Activated CD4-positive, alpha-beta T cell treated with anti-CD3 and anti-CD28 coated beads for 36 hours (primary cell): ENCODE data around the gene MRPS16. TPM values are rescaled to one million over a fixed set of nuclear protein-coding genes. Genes with fewer than 3 reads are reported as not detected.
"Not testable (repeated sequence)": the region's sequence is repeated elsewhere in the genome, so short reads cannot be mapped to it uniquely, and the experiment has no call there.

Experiments used
- ATAC-seq: fragments of 200-7000 bp; cut with Tn5 transposase; one replicate; pipeline ENCODE4 v1.10.0; 2021; ENCODE audit warnings: mild to moderate bottlenecking, moderate library complexity
- CTCF ChIA-PET: fragments of 350-600 bp; sonication (Branson Sonifier 250); formaldehyde crosslinking; loops from one replicate; lab custom pipeline; 2021; ENCODE audit warnings: antibody characterized with exemption; lab: Charles Lee
- POLR2A ChIA-PET: fragments of 350-600 bp; sonication (Branson Sonifier 250); formaldehyde crosslinking; loops from one replicate; lab custom pipeline; 2021; ENCODE audit warnings: antibody characterized with exemption, inconsistent platforms; lab: Charles Lee
- DNase-seq: peaks from one replicate; pipeline ENCODE4 v3.0.0-alpha.2; 2020
- H3K27ac Mint-ChIP-seq: one replicate; pipeline ENCODE4 v1.8.0; 2021; ENCODE audit warnings: mixed read lengths
- H3K27me3 Mint-ChIP-seq: one replicate; pipeline ENCODE4 v1.8.0; 2021; ENCODE audit warnings: mixed read lengths
- H3K36me3 Mint-ChIP-seq: one replicate; pipeline ENCODE4 v1.8.0; 2021; ENCODE audit warnings: low read depth, mixed read lengths
- H3K4me1 Mint-ChIP-seq: one replicate; pipeline ENCODE4 v1.8.0; 2021; ENCODE audit warnings: mixed read lengths
- H3K4me3 Mint-ChIP-seq: one replicate; pipeline ENCODE4 v1.8.0; 2021; ENCODE audit warnings: mild to moderate bottlenecking, moderate library complexity, mixed read lengths
- H3K9me3 Mint-ChIP-seq: one replicate; pipeline ENCODE4 v1.8.0; 2021; ENCODE audit warnings: low read depth, mixed read lengths
- intact Hi-C, 2 experiments: fragments of 100-400 bp; cut with DNase I in 1 of 2; cut with micrococcal nuclease in 1 of 2; formaldehyde crosslinking; loops; one replicate each; pipeline versions ENCODE4 v1.14.2 to v1.15.1; 2022 to 2024; cut with DNase I, micrococcal nuclease
- total RNA-seq, 2 experiments: library from RNA; stranded (reverse); gene quantifications; one replicate each; pipeline ENCODE4 v1.2.3, GENCODE V29; 2021

MRPS16 gene
- total RNA-seq, 2 experiments from 2014 or later, result 123 to 138 TPM

DNA sequence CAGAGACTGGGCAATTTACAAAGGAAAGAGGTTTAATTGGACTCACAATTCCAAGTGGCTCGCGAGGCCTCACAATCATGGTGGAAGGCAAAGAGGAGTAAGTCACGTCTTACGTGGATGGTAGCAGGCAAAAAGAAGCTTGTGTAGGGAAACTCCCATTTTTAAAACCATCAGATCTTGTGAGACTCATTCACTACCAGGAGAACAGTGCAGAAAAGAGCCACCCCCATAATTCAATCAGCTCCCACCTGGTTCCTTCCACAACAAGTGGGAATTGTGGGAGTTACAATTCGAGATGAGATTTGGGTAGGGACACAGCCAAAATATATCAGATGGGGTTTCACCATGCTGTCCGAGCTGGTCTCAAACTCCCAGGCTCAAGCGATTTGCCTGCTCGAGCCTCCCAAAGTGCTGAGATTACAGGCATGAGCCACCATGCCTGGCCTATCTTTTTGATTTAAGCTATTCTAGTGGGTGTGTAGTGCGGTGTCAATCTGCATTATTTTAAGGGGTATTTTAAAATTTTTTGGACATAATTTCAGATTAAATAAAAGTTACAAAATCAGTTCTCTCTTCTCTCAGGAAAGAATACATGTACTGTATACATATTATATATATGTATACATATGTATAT lies 9.0 kb upstream of the MRPS16 start:
- H3K27me3 Mint-ChIP-seq, result no peaks in the 10 kb centered on the region
- ATAC-seq (no peak), DNase-seq (no peak)
- ChIA-PET POLR2A (interaction anchor here (0.6 to 1.8 kb wide), 2 partner anchors 9 to 17 kb away, joined by 3 read pairs; partner anchors contain the start of gene MRPS16), CTCF (interaction anchor here (0.6 to 2.2 kb wide), 3 partner anchors 9 to 268 kb away, joined by 3 to 6 read pairs (median 3); partner anchors contain the start of gene MRPS16)
- no peaks in the 10 kb centered on the region for H3K36me3 Mint-ChIP-seq
- no peak overlapping the region for H3K4me3 Mint-ChIP-seq
- H3K27ac Mint-ChIP-seq, result no peak overlapping the region
- peaks cover 3% of the 10 kb centered on the region for H3K4me1 Mint-ChIP-seq
- intact Hi-C loops, result no loop called here
- H3K9me3 Mint-ChIP-seq, result peaks cover 7% of the 10 kb centered on the region

DNA sequence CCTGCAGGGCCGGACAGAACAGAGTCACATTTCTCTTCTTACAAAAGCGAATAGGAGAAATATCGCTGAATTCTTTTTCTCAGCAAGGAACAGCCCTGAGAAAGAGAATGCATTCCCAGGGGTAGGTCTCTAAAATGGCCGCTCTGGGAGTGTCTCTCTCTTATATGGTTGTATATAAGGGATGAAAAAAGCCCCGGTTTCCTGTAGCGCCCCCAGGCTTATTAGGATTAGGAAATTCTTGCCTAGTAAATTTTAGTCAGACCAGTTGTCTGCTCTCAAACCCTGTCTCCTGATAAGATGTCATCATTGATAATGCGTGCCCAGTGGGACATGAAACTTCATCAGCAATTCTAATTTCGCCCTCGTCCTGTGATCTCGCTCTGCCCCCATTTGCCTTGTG lies 6.2 kb upstream of the MRPS16 start:
- intact Hi-C loops, result loop anchor here in 1 of 2 experiments (10.0 kb wide), 1 partner anchor 616 kb away; the partner anchor contains the start of gene CAMK2G
- ATAC-seq, H3K4me1 Mint-ChIP-seq, H3K9me3 Mint-ChIP-seq, DNase-seq, POLR2A ChIA-PET, CTCF ChIA-PET, H3K4me3 Mint-ChIP-seq, H3K27ac Mint-ChIP-seq, H3K36me3 Mint-ChIP-seq, H3K27me3 Mint-ChIP-seq: not testable (repeated sequence)

DNA sequence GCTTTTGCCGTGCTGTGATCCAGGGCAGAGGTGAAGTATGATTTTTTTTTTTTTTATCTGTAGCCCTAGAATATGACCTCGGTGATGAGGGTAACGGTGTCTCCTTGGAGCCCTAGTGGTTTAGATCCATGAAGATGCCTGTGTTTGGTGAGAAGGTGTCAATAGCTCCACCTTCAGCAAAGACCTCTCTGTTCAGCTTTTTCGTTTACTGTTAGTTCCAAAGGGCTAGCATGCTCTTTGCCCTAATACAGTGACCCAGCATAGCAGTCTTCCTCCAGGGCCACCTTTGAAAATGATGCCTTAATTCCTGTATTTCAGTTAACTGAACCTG lies 746 bp upstream of the MRPS16 start:
- peak overlapping the region; percentile 98 for H3K27ac Mint-ChIP-seq
- DNase-seq, result no peak
- peaks cover 26% of the 10 kb centered on the region for H3K4me1 Mint-ChIP-seq
- ChIA-PET CTCF (interaction anchor here (1.1 to 2.9 kb wide), 5 partner anchors 8 to 390 kb away, joined by 3 to 16 read pairs (median 5); partner anchors contain the start of gene P4HA1), POLR2A (interaction anchor here (0.8 to 1.8 kb wide), 5 partner anchors 9 to 205 kb away, joined by 3 to 4 read pairs (median 4); no protein-coding TSS in a partner anchor)
- H3K4me3 Mint-ChIP-seq, result peak overlapping the region; percentile 94
- ATAC-seq, result peak; percentile 18
- no peaks in the 10 kb centered on the region for H3K27me3 Mint-ChIP-seq
- intact Hi-C loops, result loop anchor here (2.0 to 10.0 kb wide), 5 partner anchors 106 to 622 kb away; partner anchors contain the start of genes ANXA7 (in 1 of the 2), CAMK2G (in 1 of the 2) and CFAP70 (in 1 of the 2)
- H3K9me3 Mint-ChIP-seq, result no peaks in the 10 kb centered on the region
- H3K36me3 Mint-ChIP-seq, result peaks cover 34% of the 10 kb centered on the region

DNA sequence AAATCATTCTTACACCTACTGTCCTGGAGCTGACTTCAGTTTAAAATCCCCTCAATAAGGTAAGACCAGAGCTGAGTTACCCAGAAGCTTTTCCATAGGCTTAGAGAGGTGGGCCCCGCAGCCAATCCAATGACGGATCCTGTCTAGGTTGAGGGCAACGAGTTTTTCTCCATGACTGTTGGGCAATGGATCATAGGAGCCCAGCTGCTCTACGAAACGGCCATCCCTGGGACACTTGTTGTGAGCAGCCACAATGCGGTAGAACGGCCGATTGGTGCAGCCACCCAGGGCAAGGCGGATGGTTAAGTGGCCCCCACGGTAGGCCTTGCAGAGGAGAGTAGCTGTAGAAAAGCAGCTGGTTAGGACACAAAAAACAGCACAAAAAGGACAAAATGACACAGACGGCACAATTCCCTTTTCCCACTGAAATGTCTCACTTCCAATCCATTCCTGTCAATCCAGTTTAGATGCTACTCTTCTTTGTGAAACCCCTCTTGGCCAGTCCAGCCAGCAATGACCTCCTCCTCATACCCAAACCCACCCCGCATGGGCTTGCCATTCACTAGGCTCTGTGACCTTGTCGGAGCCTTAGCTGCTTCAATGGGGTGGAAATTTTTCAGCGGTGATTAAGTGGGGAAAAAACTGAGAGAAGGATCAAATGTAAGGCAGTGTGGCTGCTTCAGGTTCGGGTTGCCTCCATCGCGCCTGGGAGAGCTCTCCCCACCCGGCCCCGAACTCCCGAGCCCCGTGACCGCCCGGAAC lies 580 bp downstream of the MRPS16 start:
- peaks cover 42% of the 10 kb centered on the region for H3K36me3 Mint-ChIP-seq
- H3K4me1 Mint-ChIP-seq, result peaks cover 33% of the 10 kb centered on the region
- ATAC-seq (peak; percentile 68), DNase-seq (peak; percentile 45)
- peak overlapping the region; percentile 98 for H3K27ac Mint-ChIP-seq
- CTCF ChIA-PET, result interaction anchor here (1.8 to 2.9 kb wide), 3 partner anchors 10 to 13 kb away, joined by 5 to 16 read pairs (median 6); no protein-coding TSS in a partner anchor
- POLR2A ChIA-PET, result interaction anchor here (0.6 to 1.8 kb wide), 8 partner anchors 10 to 478 kb away, joined by 3 to 5 read pairs (median 4); no protein-coding TSS in a partner anchor
- H3K4me3 Mint-ChIP-seq, result peak overlapping the region; percentile 94
- H3K27me3 Mint-ChIP-seq, result no peaks in the 10 kb centered on the region
- H3K9me3 Mint-ChIP-seq, result no peaks in the 10 kb centered on the region
- intact Hi-C loops, result loop anchor here (1.0 to 10.0 kb wide), 12 partner anchors 84 to 623 kb away; partner anchors contain the start of genes ANXA7 (in 2 of the 2), CFAP70 (in 2 of the 2), CAMK2G (in 1 of the 2) and ECD (in 1 of the 2)

DNA sequence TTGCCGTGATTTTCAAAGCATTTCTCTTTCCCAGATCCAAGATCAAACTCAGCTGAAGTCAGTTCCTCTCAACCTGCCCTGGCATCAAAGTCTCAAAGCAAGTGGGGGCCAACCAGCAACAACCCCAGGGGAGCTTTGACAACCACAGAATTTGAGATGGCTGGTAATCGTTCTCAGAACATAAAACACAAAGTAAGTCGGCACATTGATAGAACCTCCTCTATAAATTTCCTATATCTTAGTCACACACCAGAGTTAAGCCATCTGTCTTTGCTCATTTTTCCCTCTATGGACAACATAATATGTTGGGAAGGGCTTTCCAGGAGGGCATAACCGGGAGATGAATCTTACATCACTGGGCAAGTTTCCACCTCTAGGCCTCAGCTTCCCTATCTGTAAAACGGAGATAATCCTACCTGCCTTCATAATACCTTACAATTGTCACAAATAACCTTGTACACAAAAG lies 4.2 kb downstream of the MRPS16 start:
- Mint-ChIP-seq H3K4me1 (peaks cover 53% of the 10 kb centered on the region), H3K27ac (peak overlapping the region; percentile 97), H3K4me3 (peak overlapping the region; percentile 99), H3K9me3 (no peaks in the 10 kb centered on the region), H3K27me3 (no peaks in the 10 kb centered on the region), H3K36me3 (peaks cover 76% of the 10 kb centered on the region)
- intact Hi-C loops, result loop anchor here (5.0 to 10.0 kb wide), 5 partner anchors 151 to 1964 kb away; partner anchors contain the start of genes ANAPC16 (in 1 of the 2), ASCC1 (in 1 of the 2), P4HA1 (in 1 of the 2) and VCL (in 1 of the 2)
- no peak for ATAC-seq
- no peak for DNase-seq
- ChIA-PET CTCF (no interaction called here), POLR2A (no interaction called here)

DNA sequence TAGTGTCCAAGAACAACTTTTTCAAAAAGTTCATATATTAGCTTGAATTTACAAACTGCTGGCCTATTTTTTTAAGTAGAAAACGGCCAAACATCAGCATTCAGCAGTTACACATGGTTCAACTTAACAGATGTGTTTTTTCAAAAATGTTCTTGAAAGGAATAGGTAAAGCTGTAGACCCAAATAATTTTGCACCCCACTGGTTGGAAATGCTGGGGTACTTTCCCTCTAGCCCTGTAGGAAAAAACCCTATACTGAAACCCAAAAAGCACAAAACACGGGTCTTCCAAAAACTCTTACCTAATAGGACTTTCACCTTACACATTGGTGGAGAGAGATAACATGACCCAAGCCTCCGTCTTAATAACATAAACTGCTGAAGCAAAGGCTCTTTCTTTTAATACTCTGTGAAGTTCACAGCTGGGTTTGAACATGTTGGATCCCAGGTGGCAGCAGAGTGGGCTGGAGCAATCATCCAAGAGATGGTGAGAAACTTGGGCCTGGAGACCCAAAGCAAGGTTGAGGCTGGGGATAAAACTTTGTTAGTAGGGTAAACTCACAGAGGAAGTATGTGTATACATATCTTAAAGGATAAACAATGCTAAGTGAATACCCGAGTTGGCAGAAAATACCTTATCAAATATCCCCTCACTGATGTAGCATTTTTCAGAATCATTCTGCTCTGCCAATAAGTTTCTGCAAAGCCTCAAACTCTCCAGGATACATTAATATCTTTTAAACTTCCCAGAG lies 4.8 kb downstream of the MRPS16 start:
- DNase-seq, result peak; percentile 20
- peak overlapping the region; percentile 97 for H3K27ac Mint-ChIP-seq
- CTCF ChIA-PET, result interaction anchor here (0.6 to 1.5 kb wide), 3 partner anchors 12 to 1550 kb away, joined by 3 to 8 read pairs (median 4); no protein-coding TSS in a partner anchor
- intact Hi-C loops, result loop anchor here (1.0 to 10.0 kb wide), 15 partner anchors 79 to 1965 kb away; partner anchors contain the start of genes P4HA1 (in 2 of the 2), ANAPC16 (in 1 of the 2), ANXA7 (in 1 of the 2) and ASCC1 (in 1 of the 2)
- peaks cover 82% of the 10 kb centered on the region for H3K36me3 Mint-ChIP-seq
- H3K4me1 Mint-ChIP-seq, result peaks cover 57% of the 10 kb centered on the region
- H3K4me3 Mint-ChIP-seq, result peak overlapping the region; percentile 99
- H3K9me3 Mint-ChIP-seq, result no peaks in the 10 kb centered on the region
- ATAC-seq, result no peak
- POLR2A ChIA-PET, result interaction anchor here (0.7 to 3.3 kb wide), 8 partner anchors 8 to 1720 kb away, joined by 3 to 21 read pairs (median 6); partner anchors contain the start of genes P4HA1 and PPP3CB
- H3K27me3 Mint-ChIP-seq, result no peaks in the 10 kb centered on the region

DNA sequence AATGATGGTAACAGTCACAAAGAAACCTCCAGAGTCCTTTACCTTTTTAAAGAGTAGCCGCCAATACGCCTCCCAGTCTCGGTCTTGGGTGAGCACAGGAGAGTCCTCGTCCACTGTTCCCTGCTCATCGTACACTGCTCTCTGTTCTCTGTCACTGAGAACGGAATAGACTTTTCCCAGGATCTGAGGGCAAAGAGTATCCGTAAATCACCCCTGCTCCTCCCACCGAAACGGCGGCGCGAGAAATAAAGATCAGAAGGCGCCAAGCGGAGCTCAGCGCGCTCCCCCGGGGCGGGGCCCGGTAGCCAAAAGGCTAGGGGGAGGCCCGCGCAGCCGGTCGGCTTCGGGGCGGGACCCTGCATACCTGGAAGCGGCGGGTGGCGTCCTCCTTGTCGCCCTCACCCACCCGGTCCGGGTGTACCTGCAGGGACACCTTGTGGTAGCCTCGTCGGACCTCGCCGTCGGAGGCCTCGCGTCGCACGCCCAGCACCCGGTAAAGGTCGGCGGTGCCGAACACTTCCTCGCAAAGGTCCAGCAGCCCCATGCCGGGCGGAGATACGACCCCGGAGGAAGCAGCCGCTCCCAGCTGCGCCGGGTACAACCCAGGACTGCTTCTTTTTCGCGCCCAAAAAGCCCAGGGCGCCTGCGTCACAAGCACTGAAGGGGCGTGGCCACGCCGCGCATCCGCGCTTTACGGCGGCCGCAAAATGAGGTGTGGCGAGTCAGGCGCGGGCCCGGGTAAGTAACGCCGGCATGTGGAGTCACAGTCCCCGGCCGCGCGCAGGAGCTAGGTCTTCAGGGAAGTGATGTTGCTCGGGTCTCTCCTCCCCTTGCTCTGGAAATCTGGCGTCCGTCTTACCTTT lies 5.6 kb downstream of the MRPS16 start, which contains the start of gene DNAJC9:
TSS of gene DNAJC9 (minus strand) at position 610 of the 863 bp plus-strand sequence. CDS start at position 544, 66 bp downstream.
- peak; percentile 94 for ATAC-seq

DNA sequence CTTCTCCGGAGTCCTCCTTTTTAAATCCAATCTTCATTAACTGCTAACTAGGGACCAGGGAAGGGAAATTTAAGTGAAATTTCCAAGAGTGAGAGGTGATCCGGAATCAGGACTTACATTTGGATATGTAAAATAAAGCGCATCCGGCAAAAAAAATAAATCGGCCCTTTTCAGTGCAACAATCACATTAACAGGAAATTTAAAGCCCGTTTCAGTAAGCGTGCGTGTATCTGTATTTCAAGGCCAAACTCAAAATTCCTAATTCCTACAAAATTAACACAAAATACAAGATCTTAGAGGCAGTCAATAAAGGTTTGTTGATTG lies 6.2 kb downstream of the MRPS16 start:
- Mint-ChIP-seq H3K27me3 (no peaks in the 10 kb centered on the region), H3K27ac (peak overlapping the region; percentile 97), H3K4me1 (peaks cover 53% of the 10 kb centered on the region), H3K36me3 (peaks cover 81% of the 10 kb centered on the region), H3K4me3 (peak overlapping the region; percentile 99), H3K9me3 (no peaks in the 10 kb centered on the region)
- ChIA-PET CTCF (interaction anchor here (0.6 to 1.5 kb wide), 4 partner anchors 10 to 395 kb away, joined by 3 to 8 read pairs (median 4); no protein-coding TSS in a partner anchor), POLR2A (interaction anchor here (1.0 to 3.3 kb wide), 8 partner anchors 9 to 379 kb away, joined by 3 to 21 read pairs (median 8); partner anchors contain the start of genes ECD, FAM149B1 and P4HA1)
- ATAC-seq (no peak), DNase-seq (no peak)
- intact Hi-C loops, result loop anchor here (1.0 to 10.0 kb wide), 9 partner anchors 149 to 1966 kb away; partner anchors contain the start of genes ANAPC16 (in 1 of the 2), ASCC1 (in 1 of the 2), MCU (in 1 of the 2) and MICU1 (in 1 of the 2)

More for the DNA sequence above, 5.6 kb downstream of the MRPS16 start, which contains the start of gene DNAJC9:
- H3K27ac Mint-ChIP-seq, result peak within 1 kb of the TSS; percentile 97
- no peaks in the 10 kb centered on the region for H3K9me3 Mint-ChIP-seq
- intact Hi-C loops, result loop anchor here (1.0 to 10.0 kb wide), 17 partner anchors 79 to 1965 kb away; partner anchors contain the start of genes P4HA1 (in 2 of the 2), ANAPC16 (in 1 of the 2), ANXA7 (in 1 of the 2) and ASCC1 (in 1 of the 2)
- H3K27me3 Mint-ChIP-seq, result no peaks in the 10 kb centered on the region
- H3K4me3 Mint-ChIP-seq, result peak within 1 kb of the TSS; percentile 99
- peaks cover 83% of the 10 kb centered on the region for H3K36me3 Mint-ChIP-seq
- POLR2A ChIA-PET, result interaction anchor here (0.6 to 3.3 kb wide), 16 partner anchors 9 to 1721 kb away, joined by 3 to 21 read pairs (median 4); partner anchors contain the start of genes ANXA7, ECD, FAM149B1 and P4HA1
- H3K4me1 Mint-ChIP-seq, result peaks cover 58% of the 10 kb centered on the region
- DNase-seq, result peak; percentile 99
- CTCF ChIA-PET, result interaction anchor here (0.6 to 1.5 kb wide), 4 partner anchors 11 to 63 kb away, joined by 3 to 8 read pairs (median 4); no protein-coding TSS in a partner anchor
